ENCODE data around the gene BCAP29. TPM values are rescaled to one million over a fixed set of nuclear protein-coding genes. Genes with fewer than 3 reads are reported as not detected.

BCAP29 gene
- total and polyA plus RNA-seq, 9 of the 15 experiments (the other 6 are each of a cell fraction or from before 2014, with no cell fraction given) = 63.4 to 137 (median 79.7) TPM

DNA sequence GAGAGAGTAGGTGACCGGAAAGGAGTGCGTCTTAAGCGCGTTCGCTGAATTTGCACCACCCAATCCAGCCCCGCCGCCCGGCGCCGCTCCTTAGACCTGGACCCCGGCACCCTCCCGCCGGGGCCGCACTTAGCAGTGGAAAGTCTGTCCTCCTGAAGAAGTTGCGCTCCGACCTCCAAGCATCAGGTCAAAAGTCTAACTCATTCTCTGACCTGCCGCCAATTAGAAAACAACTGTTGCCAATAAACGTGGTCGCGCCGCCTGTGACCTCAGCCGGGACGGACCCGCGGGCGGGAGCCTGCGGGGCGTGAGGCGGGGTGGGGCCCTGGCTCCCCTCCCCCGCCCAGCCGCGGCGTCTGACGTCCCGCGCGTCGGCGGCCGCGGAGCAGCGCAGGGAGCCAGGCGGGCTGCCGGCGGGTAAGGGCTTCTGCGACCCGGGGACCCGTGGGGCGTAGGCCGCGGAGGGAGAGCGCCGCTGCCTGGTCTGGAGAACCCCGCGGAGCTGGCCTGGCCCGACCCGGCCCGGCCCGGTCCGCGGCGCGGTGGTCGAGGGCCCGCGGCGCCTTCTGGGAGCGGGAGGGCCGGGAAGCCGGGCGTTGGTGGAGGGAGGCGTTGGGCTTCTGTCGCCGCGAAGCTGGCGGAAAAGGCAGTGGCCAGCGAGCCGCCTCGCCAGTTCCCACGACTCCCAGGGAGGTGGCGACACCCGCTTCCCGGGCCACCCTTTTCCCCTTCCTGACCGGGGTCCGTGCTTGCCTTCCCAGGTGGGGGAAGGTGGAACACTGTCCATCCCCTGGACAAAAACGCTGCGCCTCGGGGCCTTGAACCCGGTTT, at the start of gene BCAP29 (continued):
- TF ChIP-seq ZBED1 (IDR thresholded peaks at IDR 0.05) (peak; percentile 87), ZNF175 (CRISPR knock-in tag; IDR thresholded peaks at IDR 0.05; ENCODE audit: low read depth) (peak; percentile 83), GABPB2 (CRISPR knock-in tag; conservative IDR thresholded peaks at IDR 0.05) (no peak), TGIF2 (CRISPR knock-in tag; IDR thresholded peaks at IDR 0.05) (no peak), HOXB6 (CRISPR knock-in tag; IDR thresholded peaks at IDR 0.05; ENCODE audit: borderline replicate concordance) (no peak), MTA2 (IDR thresholded peaks at IDR 0.05; ENCODE audit: low read depth) (0 out of 2 replicates have a peak, but pooled peaks have one; percentile 21), HNRNPUL1 (IDR thresholded peaks at IDR 0.05; ENCODE audit: low read length) (no peak), RBM15 (IDR thresholded peaks at IDR 0.05; ENCODE audit: insufficient read depth, low read length) (no peak), HLTF (IDR thresholded peaks at IDR 0.05) (0 out of 2 replicates have a peak, but pooled peaks have one; percentile 66), TAF9B (IDR thresholded peaks at IDR 0.05; ENCODE audit: partially characterized antibody) (no peak), RCOR1 (IDR thresholded peaks at IDR 0.05; ENCODE audit: borderline replicate concordance in 1 of 2, low read depth in 2 of 2, low read length in 2 of 2) (peak in 1 of 2 experiments; percentile 75; a peak in 1 of 4 replicates)
- TF ChIP-seq, protein P1, sequence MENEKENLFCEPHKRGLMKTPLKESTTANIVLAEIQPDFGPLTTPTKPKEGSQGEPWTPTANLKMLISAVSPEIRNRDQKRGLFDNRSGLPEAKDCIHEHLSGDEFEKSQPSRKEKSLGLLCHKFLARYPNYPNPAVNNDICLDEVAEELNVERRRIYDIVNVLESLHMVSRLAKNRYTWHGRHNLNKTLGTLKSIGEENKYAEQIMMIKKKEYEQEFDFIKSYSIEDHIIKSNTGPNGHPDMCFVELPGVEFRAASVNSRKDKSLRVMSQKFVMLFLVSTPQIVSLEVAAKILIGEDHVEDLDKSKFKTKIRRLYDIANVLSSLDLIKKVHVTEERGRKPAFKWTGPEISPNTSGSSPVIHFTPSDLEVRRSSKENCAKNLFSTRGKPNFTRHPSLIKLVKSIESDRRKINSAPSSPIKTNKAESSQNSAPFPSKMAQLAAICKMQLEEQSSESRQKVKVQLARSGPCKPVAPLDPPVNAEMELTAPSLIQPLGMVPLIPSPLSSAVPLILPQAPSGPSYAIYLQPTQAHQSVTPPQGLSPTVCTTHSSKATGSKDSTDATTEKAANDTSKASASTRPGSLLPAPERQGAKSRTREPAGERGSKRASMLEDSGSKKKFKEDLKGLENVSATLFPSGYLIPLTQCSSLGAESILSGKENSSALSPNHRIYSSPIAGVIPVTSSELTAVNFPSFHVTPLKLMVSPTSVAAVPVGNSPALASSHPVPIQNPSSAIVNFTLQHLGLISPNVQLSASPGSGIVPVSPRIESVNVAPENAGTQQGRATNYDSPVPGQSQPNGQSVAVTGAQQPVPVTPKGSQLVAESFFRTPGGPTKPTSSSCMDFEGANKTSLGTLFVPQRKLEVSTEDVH (IDR thresholded peaks at IDR 0.05; ENCODE audit: low read depth, partially characterized antibody) = peak; percentile 65
- TF ChIP-seq, protein P2, sequence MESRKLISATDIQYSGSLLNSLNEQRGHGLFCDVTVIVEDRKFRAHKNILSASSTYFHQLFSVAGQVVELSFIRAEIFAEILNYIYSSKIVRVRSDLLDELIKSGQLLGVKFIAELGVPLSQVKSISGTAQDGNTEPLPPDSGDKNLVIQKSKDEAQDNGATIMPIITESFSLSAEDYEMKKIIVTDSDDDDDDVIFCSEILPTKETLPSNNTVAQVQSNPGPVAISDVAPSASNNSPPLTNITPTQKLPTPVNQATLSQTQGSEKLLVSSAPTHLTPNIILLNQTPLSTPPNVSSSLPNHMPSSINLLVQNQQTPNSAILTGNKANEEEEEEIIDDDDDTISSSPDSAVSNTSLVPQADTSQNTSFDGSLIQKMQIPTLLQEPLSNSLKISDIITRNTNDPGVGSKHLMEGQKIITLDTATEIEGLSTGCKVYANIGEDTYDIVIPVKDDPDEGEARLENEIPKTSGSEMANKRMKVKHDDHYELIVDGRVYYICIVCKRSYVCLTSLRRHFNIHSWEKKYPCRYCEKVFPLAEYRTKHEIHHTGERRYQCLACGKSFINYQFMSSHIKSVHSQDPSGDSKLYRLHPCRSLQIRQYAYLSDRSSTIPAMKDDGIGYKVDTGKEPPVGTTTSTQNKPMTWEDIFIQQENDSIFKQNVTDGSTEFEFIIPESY (CRISPR knock-in tag; IDR thresholded peaks at IDR 0.05) = peak; percentile 40
- TF ChIP-seq, protein P3, sequence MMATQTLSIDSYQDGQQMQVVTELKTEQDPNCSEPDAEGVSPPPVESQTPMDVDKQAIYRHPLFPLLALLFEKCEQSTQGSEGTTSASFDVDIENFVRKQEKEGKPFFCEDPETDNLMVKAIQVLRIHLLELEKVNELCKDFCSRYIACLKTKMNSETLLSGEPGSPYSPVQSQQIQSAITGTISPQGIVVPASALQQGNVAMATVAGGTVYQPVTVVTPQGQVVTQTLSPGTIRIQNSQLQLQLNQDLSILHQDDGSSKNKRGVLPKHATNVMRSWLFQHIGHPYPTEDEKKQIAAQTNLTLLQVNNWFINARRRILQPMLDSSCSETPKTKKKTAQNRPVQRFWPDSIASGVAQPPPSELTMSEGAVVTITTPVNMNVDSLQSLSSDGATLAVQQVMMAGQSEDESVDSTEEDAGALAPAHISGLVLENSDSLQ (IDR thresholded peaks at IDR 0.05) = no peak
- TF ChIP-seq, protein P4, sequence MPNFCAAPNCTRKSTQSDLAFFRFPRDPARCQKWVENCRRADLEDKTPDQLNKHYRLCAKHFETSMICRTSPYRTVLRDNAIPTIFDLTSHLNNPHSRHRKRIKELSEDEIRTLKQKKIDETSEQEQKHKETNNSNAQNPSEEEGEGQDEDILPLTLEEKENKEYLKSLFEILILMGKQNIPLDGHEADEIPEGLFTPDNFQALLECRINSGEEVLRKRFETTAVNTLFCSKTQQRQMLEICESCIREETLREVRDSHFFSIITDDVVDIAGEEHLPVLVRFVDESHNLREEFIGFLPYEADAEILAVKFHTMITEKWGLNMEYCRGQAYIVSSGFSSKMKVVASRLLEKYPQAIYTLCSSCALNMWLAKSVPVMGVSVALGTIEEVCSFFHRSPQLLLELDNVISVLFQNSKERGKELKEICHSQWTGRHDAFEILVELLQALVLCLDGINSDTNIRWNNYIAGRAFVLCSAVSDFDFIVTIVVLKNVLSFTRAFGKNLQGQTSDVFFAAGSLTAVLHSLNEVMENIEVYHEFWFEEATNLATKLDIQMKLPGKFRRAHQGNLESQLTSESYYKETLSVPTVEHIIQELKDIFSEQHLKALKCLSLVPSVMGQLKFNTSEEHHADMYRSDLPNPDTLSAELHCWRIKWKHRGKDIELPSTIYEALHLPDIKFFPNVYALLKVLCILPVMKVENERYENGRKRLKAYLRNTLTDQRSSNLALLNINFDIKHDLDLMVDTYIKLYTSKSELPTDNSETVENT (CRISPR knock-in tag; IDR thresholded peaks at IDR 0.05) = peak; percentile 93
